Bronchial epithelial cell (primary cell): ENCODE data around the gene SMS. TPM values are rescaled to one million over a fixed set of nuclear protein-coding genes. Genes with fewer than 3 reads are reported as not detected.

Experiments used
- DNase-seq: peaks from one replicate; pipeline ENCODE4 v3.0.0-alpha.2; 2010; ENCODE audit warnings: low read depth
- FAIRE-seq: peaks from 2 replicates; lab custom pipeline; 2011; peaks lifted over from hg19 to GRCh38; lab: Jason Lieb, UNC
- H3K27me3 ChIP-seq: 2 replicates; pipeline ENCODE4 v1.5.1; 2011; ENCODE audit warnings: low read length; ENCODE audit not compliant: control insufficient read depth, insufficient read depth
- H3K36me3 ChIP-seq: 2 replicates; pipeline ENCODE4 v1.5.1; 2011; ENCODE audit warnings: low read length; ENCODE audit not compliant: control insufficient read depth, insufficient read depth
- H3K4me3 ChIP-seq: 2 replicates; pipeline ENCODE4 v1.5.1; 2011; ENCODE audit warnings: mild to moderate bottlenecking, low read depth, low read length, control low read depth
- CTCF ChIP-seq: IDR thresholded peaks from 2 replicates; pipeline ENCODE4 v1.5.1; 2011; ENCODE audit warnings: mild to moderate bottlenecking, moderate library complexity, low read length, control low read depth, inconsistent platforms; ENCODE audit not compliant: insufficient read depth, severe bottlenecking
- total RNA-seq: library from RNA; depleted of rRNA; stranded (reverse); fragments of >200 nt; gene quantifications from 2 replicates; pipeline ENCODE4 v1.2.1, GENCODE V29; 2014

Gene SMS
- total RNA-seq, 1 donor from 2014 or later: 252 TPM

- H3K27me3 ChIP-seq: no peaks in the 10 kb centered on the region
- no peak overlapping the region for H3K4me3 ChIP-seq
- no peaks in the 10 kb centered on the region for H3K36me3 ChIP-seq
- DNase-seq (no peak), FAIRE-seq (no peak)
- no peak for TF ChIP-seq CTCF
These were observed 27.5 kb upstream of the SMS start for GRCh38 chrX:21912989-21913388.

GRCh38 chrX:21926116-21926515 is 14.4 kb upstream of the SMS start:
- Histone ChIP-seq H3K4me3 (no peak overlapping the region), H3K27me3 (no peaks in the 10 kb centered on the region), H3K36me3 (no peaks in the 10 kb centered on the region)
- FAIRE-seq (no peak), DNase-seq (no peak)
- TF ChIP-seq CTCF: no peak

- FAIRE-seq (no peak), DNase-seq (peak; percentile 94)
- Histone ChIP-seq H3K4me3 (no peak overlapping the region), H3K36me3 (no peaks in the 10 kb centered on the region), H3K27me3 (no peaks in the 10 kb centered on the region)
- TF ChIP-seq CTCF: no peak
These were observed 13.8 kb upstream of the SMS start for GRCh38 chrX:21926527-21927278.

GRCh38 chrX:21929209-21929608 is 11.3 kb upstream of the SMS start:
- H3K36me3 ChIP-seq: no peaks in the 10 kb centered on the region
- FAIRE-seq: no peak
- DNase-seq: no peak
- no peak for TF ChIP-seq CTCF
- no peaks in the 10 kb centered on the region for H3K27me3 ChIP-seq
- H3K4me3 ChIP-seq: no peak overlapping the region

- H3K36me3 ChIP-seq: no peaks in the 10 kb centered on the region
- H3K4me3 ChIP-seq: no peak overlapping the region
- FAIRE-seq: no peak
- TF ChIP-seq CTCF: no peak
- no peak for DNase-seq
- H3K27me3 ChIP-seq: no peaks in the 10 kb centered on the region
These were observed 9.5 kb upstream of the SMS start for GRCh38 chrX:21930986-21931385.
